OCI-LY7 (cell line): Measurements from ENCODE around the gene EMC9. TPM values are rescaled to one million over a fixed set of nuclear protein-coding genes. Genes with fewer than 3 reads are reported as not detected.

Experiments
- BruUV-seq: library from RNA; stranded (reverse); fragments of 400-500 nt; replicated peaks from 2 replicates; lab custom pipeline; 2021; lab: Mats Ljungman, UMichigan
- CTCF ChIA-PET: fragments of 300-600 bp; sonication (Branson Sonifier 250); formaldehyde crosslinking; loops from one replicate; lab custom pipeline; 2022; ENCODE audit warnings: antibody characterized with exemption; ENCODE audit not compliant: unreplicated experiment; lab: Charles Lee
- POLR2A ChIA-PET: fragments of 300-600 bp; sonication (Branson Sonifier 250); formaldehyde crosslinking; loops from one replicate; lab custom pipeline; 2022; ENCODE audit warnings: antibody characterized with exemption; lab: Charles Lee
- DNase-seq: peaks from one replicate; pipeline ENCODE4 v3.0.0-alpha.2; 2015; ENCODE audit warnings: low spot score
- H2AFZ ChIP-seq: fragments of 200-600 bp; sonication (generic), shearing (Covaris generic); 2 replicates; pipeline ENCODE4 v1.6.1; 2014; ENCODE audit warnings: mild to moderate bottlenecking, antibody characterized with exemption, low read length, moderate library complexity
- H3K27ac ChIP-seq: fragments of 200-600 bp; sonication (generic); 2 replicates; pipeline ENCODE4 v1.5.1; 2014; ENCODE audit warnings: mixed run types, low read depth, mild to moderate bottlenecking, moderate library complexity, low read length, inconsistent platforms; ENCODE audit not compliant: poor library complexity, severe bottlenecking
- H3K36me3 ChIP-seq: fragments of 200-600 bp; sonication (generic); 2 replicates; pipeline ENCODE4 v1.6.1; 2014; ENCODE audit warnings: mild to moderate bottlenecking, antibody characterized with exemption, low read length, moderate library complexity, mixed read lengths; ENCODE audit not compliant: insufficient read depth
- H3K4me1 ChIP-seq: fragments of 200-600 bp; sonication (generic); 2 replicates; pipeline ENCODE4 v1.5.1; 2014; ENCODE audit warnings: mild to moderate bottlenecking, low read length; ENCODE audit not compliant: insufficient read depth, poor library complexity, severe bottlenecking
- H3K4me2 ChIP-seq: fragments of 200-600 bp; sonication (generic); 2 replicates; pipeline ENCODE4 v1.6.1; 2014; ENCODE audit warnings: mild to moderate bottlenecking, low read length
- H3K4me3 ChIP-seq: fragments of 200-600 bp; sonication (generic); 2 replicates; pipeline ENCODE4 v1.5.1; 2014; ENCODE audit warnings: mild to moderate bottlenecking, low read depth, low read length; ENCODE audit not compliant: poor library complexity, severe bottlenecking
- H3K79me2 ChIP-seq: fragments of 200-600 bp; sonication (generic); 2 replicates; pipeline ENCODE4 v1.6.1; 2016; ENCODE audit warnings: low read depth, mild to moderate bottlenecking, low read length, moderate library complexity, mixed read lengths; ENCODE audit not compliant: insufficient read depth
- H3K9me2 ChIP-seq: fragments of 200-600 bp; sonication (generic); 2 replicates; pipeline ENCODE4 v1.6.1; 2016; ENCODE audit warnings: mild to moderate bottlenecking, low read length, mixed read lengths; ENCODE audit not compliant: insufficient read depth
- H3K9me3 ChIP-seq: fragments of 200-600 bp; sonication (generic); 2 replicates; pipeline ENCODE4 v1.6.1; 2014; ENCODE audit warnings: mild to moderate bottlenecking, mixed run types, low read length, mixed read lengths
- H4K20me1 ChIP-seq: fragments of 200-600 bp; sonication (generic); 2 replicates; pipeline ENCODE4 v1.6.1; 2014; ENCODE audit warnings: mild to moderate bottlenecking, antibody characterized with exemption, low read length, moderate library complexity, mixed read lengths; ENCODE audit not compliant: insufficient read depth
- CTCF ChIP-seq: fragments of 200-600 bp; sonication (generic); conservative IDR thresholded peaks from 2 replicates; pipeline ENCODE4 v1.5.1; 2014; ENCODE audit warnings: mild to moderate bottlenecking, antibody characterized with exemption, low read length, moderate library complexity, mixed read lengths
- EZH2phosphoT487 ChIP-seq: fragments of 200-600 bp; sonication (generic); IDR thresholded peaks from 2 replicates; pipeline ENCODE4 v1.6.1; 2018; ENCODE audit warnings: low read depth, borderline replicate concordance, mild to moderate bottlenecking, mixed run types, antibody characterized with exemption, low read length, moderate library complexity, mixed read lengths
- intact Hi-C: fragments of 100-400 bp; cut with micrococcal nuclease; formaldehyde crosslinking; loops from one replicate; pipeline ENCODE4 v1.10.0; 2022; ENCODE audit not compliant: unreplicated experiment
- total RNA-seq, 2 experiments: library from RNA; depleted of rRNA in 1 of 2; stranded (reverse); fragments of >200 nt in 1 of 2; shearing (Covaris generic) in 1 of 2; gene quantifications; 2 replicates each; pipeline ENCODE4 v1.2.3, GENCODE V29; 2014 to 2022

The EMC9 gene
- total RNA-seq, 2 experiments from 2014 or later: 72.0 to 74.8 TPM

- Histone ChIP-seq H2AFZ (no peak overlapping the region), H4K20me1 (no peaks in the 10 kb centered on the region), H3K9me3 (no peaks in the 10 kb centered on the region), H3K4me2 (no peak overlapping the region), H3K27ac (no peak overlapping the region), H3K9me2 (no peaks in the 10 kb centered on the region), H3K4me3 (no peak overlapping the region), H3K4me1 (peaks cover 1% of the 10 kb centered on the region), H3K79me2 (0 out of 2 replicates have a peak, but pooled peaks cover 3% of the 10 kb centered on the region), H3K36me3 (peaks cover 86% of the 10 kb centered on the region)
- TF ChIP-seq EZH2phosphoT487 (no peak), CTCF (no peak)
- intact Hi-C loops: no loop called here
- CTCF ChIA-PET: no interaction called here
- no peak for DNase-seq
- POLR2A ChIA-PET: interaction anchor here (0.6 kb wide), 1 partner anchor 26 kb away, joined by 3 read pairs; no protein-coding TSS in a partner anchor
- no TSS peak for BruUV-seq
Measured at GRCh38 chr14:24182110-24182882, 40.9 kb upstream of the EMC9 start.

GRCh38 chr14:24181371-24182077, 40.1 kb upstream of the EMC9 start:
- intact Hi-C loops: no loop called here
- CTCF ChIA-PET: no interaction called here
- no TSS peak for BruUV-seq
- DNase-seq: no peak
- no peak overlapping the region for H3K4me2 ChIP-seq
- no peaks in the 10 kb centered on the region for H3K79me2 ChIP-seq
- no peaks in the 10 kb centered on the region for H3K9me3 ChIP-seq
- H3K36me3 ChIP-seq: peaks cover 78% of the 10 kb centered on the region
- TF ChIP-seq CTCF (no peak), EZH2phosphoT487 (no peak)
- H3K9me2 ChIP-seq: no peaks in the 10 kb centered on the region
- H3K4me3 ChIP-seq: no peak overlapping the region
- H2AFZ ChIP-seq: no peak overlapping the region
- no peaks in the 10 kb centered on the region for H4K20me1 ChIP-seq
- no peaks in the 10 kb centered on the region for H3K4me1 ChIP-seq
- POLR2A ChIA-PET: interaction anchor here (0.6 kb wide), 2 partner anchors 25 to 61 kb away, joined by 3 to 4 read pairs; no protein-coding TSS in a partner anchor
- H3K27ac ChIP-seq: no peak overlapping the region
